Mucosa of descending colon (tissue), 3 donors: ENCODE results near the gene EXD1. TPM values are rescaled to one million over a fixed set of nuclear protein-coding genes. Genes with fewer than 3 reads are reported as not detected.
"Not testable (repeated sequence)": the region's sequence is repeated elsewhere in the genome, so short reads cannot be mapped to it uniquely, and the experiment has no call there.

Experiments
- ATAC-seq: fragments of 200-7000 bp; cut with Tn5 transposase; one replicate; pipeline ENCODE4 v1.9.1; 2020; ENCODE audit warnings: mild to moderate bottlenecking, moderate library complexity
- DNase-seq, 3 donors: peaks; one replicate each; pipeline ENCODE4 v3.0.0-alpha.2; 2020
- H3K36me3 ChIP-seq: fragments of 200-600 bp; one replicate; pipeline ENCODE4 v1.8.0; 2021; ENCODE audit warnings: low read depth, mild to moderate bottlenecking
- H3K4me1 ChIP-seq: fragments of 200-600 bp; one replicate; pipeline ENCODE4 v1.8.0; 2021; ENCODE audit warnings: low read depth, mild to moderate bottlenecking
- H3K4me3 ChIP-seq: fragments of 200-600 bp; one replicate; pipeline ENCODE4 v1.8.0; 2021; ENCODE audit warnings: mild to moderate bottlenecking
- H3K9me3 ChIP-seq: fragments of 200-600 bp; one replicate; pipeline ENCODE4 v1.8.0; 2021; ENCODE audit warnings: mild to moderate bottlenecking
- CTCF ChIP-seq: fragments of 200-600 bp; IDR thresholded peaks from one replicate; pipeline ENCODE4 v1.8.0; 2022; ENCODE audit warnings: antibody characterized with exemption, mild to moderate bottlenecking
- intact Hi-C, 2 donors: fragments of 100-400 bp; cut with DNase I in 1 of 2; cut with micrococcal nuclease in 1 of 2; formaldehyde crosslinking; loops; one replicate each; pipeline versions ENCODE4 v1.11.0 to v1.11.1; 2022; cut with DNase I, micrococcal nuclease
- total RNA-seq, 3 donors: library from RNA; stranded (reverse); fragmentation: NEBNext Ultra II Directional in 2 of 3; extraction: Animal tissue kit (Norgen Biotek cat#: 25700) in 2 of 3; gene quantifications; one replicate each; pipeline versions ENCODE4 v1.2.1 to v1.2.4, GENCODE V29; 2021 to 2023
- donor health status: DM: no; HTN: no; CAD: no; lungs with moderate emphysema.
- donor health status: DM: no; HTN: no; CAD: no.
- donor health status: DM: no; HTN: yes; CAD: no.

Gene EXD1
- total RNA-seq, 3 donors from 2014 or later, result not detected

GRCh38 chr15:41238100-41238499 is 7.5 kb upstream of the EXD1 start:
- no peak overlapping the region for H3K4me3 ChIP-seq
- no peak for TF ChIP-seq CTCF
- H3K4me1 ChIP-seq, result peaks cover 27% of the 10 kb centered on the region
- DNase-seq (no peak), ATAC-seq (no peak)
- H3K9me3 ChIP-seq, result no peaks in the 10 kb centered on the region
- no peaks in the 10 kb centered on the region for H3K36me3 ChIP-seq
- intact Hi-C loops, result no loop called here

DNA sequence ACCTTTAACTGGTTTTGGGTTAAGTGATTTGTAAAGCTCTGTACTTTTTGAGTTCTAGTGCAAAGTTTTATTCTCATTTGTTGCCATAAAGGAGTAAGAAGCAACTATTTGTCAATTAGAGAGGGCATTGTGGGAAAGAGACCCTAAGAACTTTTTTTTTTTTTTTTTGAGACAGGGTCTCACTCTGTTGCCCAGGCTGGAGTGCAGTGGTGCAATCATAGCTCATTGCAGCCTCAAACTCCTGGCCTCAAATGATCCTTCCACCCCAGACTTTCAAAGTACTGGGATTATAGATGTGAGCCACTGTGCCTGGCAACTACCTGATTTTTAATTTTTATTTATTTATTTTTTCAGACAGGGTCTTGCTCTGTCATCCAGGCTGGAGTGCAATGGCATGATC is 5.4 kb upstream of the EXD1 start:
- Histone ChIP-seq H3K36me3 (no peaks in the 10 kb centered on the region), H3K4me3 (no peak overlapping the region), H3K9me3 (no peaks in the 10 kb centered on the region), H3K4me1 (peaks cover 23% of the 10 kb centered on the region)
- TF ChIP-seq CTCF, result no peak
- no peak for ATAC-seq
- intact Hi-C loops, result no loop called here
- no peak for DNase-seq

DNA sequence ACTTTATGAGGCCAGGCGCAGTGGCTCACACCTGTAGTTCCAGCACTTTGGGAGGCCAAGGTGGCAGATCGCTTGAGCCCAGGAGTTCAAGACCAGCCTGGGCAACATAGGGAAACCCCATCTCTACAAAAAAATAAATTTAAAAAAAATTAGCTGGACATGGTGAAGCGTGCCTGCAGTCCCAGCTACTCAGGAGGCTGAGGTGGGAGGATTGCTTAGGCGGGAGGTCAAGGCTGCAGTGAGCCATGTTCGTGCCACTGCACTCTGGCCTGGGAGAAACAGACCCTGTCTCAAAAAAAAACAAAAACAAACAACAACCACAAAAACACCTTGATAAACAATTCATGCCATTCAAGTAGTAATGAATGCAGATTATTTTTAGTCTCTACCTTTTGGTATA is 4.7 kb upstream of the EXD1 start:
- peaks cover 16% of the 10 kb centered on the region for H3K4me1 ChIP-seq
- ATAC-seq, H3K36me3 ChIP-seq, H3K9me3 ChIP-seq, DNase-seq, intact Hi-C loops, H3K4me3 ChIP-seq: not testable (repeated sequence)

DNA sequence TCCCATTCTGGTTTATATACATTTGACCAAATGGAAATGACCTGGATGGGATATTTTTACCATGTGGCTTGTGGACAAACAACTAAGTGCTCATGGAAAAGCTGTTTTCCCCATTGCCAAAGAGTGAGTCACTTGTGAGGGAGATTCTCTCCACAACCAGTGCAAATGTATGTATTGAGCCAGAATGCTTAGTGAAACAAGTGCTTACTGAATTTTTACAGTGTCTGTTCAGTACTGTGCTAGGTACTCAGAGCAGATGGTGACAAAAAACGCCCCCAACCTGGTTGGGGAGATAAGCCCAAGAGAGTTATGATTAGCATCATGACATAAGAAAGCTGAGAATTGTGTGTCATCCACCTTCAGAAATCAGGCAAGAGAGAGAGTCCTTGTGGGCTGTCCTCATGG is 2.8 kb upstream of the EXD1 start:
- no peaks in the 10 kb centered on the region for H3K36me3 ChIP-seq
- ATAC-seq (no peak), DNase-seq (no peak)
- peaks cover 15% of the 10 kb centered on the region for H3K4me1 ChIP-seq
- TF ChIP-seq CTCF, result no peak
- no peaks in the 10 kb centered on the region for H3K9me3 ChIP-seq
- H3K4me3 ChIP-seq, result no peak overlapping the region
- intact Hi-C loops, result no loop called here

DNA sequence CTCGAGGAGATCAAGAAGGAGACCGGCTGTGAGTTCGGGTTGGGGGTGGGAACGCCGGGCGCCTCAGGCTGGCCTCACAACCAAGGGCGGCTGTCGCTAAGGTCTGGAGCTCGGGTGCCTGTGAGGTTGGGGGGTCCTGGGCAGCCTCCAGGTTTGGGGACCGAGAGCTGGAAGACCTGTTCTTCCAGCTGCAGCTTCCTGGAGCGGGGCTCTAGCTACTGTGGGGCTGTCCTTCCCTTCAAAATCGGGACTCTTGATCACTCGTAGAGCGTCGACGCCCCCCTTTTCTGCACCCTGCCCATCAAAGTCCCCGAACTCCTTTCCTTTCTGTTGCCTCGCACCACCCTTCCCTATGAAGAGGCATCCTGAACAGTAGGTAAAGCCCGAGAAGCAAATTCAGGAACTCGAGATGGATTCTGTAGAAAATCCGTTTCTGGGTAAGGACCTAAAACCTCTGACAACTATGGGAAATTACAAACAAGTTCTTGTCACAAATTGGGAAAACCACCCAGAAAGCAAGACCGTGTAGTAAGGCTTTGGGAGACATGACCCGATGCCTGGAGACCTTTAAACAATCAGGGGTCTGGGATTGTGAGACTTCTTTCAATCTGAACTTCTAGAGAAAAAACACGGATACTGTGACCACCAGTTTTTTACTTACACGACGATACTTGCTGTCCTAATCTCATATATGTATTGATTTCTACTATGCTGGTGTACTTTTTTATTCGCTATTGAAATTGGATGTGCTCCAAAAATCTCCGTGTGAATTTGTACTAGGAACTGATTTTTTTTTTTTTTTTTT is 1.1 kb upstream of the EXD1 start:
- H3K4me3 ChIP-seq, result peak overlapping the region; percentile 83
- no peaks in the 10 kb centered on the region for H3K36me3 ChIP-seq
- DNase-seq (no peak), ATAC-seq (peak; percentile 14)
- intact Hi-C loops, result no loop called here
- no peak for TF ChIP-seq CTCF
- H3K9me3 ChIP-seq, result no peaks in the 10 kb centered on the region
- peaks cover 15% of the 10 kb centered on the region for H3K4me1 ChIP-seq

DNA sequence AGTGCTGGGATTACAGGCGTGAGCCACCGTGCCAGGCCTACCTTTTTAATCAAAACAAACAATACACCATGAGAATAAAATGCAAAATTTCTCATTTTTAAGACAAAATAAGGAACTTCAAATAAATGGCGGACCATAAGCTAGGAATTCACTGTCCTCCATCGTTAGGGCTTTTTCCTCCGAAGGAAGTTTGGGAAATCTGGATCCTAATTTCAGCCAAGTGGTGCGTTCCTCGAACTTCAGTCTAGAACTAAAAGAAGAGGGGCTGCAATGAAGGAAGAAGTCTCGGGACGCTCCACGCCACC is 260 bp downstream of the EXD1 start:
- no peak for ATAC-seq
- intact Hi-C loops, result no loop called here
- Histone ChIP-seq H3K4me1 (peaks cover 15% of the 10 kb centered on the region), H3K36me3 (no peaks in the 10 kb centered on the region), H3K4me3 (no peak overlapping the region), H3K9me3 (no peaks in the 10 kb centered on the region)
- TF ChIP-seq CTCF, result no peak
- DNase-seq, result no peak
